Esophagus muscularis mucosa (tissue), 3 donors: Measurements from ENCODE around the gene TARDBP.
"Not testable (repeated sequence)": the region's sequence is repeated elsewhere in the genome, so short reads cannot be mapped to it uniquely, and the experiment has no call there.

Source experiments
- CTCF ChIP-seq, 3 experiments: fragments of 200-600 bp in 2 of 3; fragments of 450-650 bp in 1 of 3; sonication (generic) in 2 of 3; IDR thresholded peaks; one replicate each; pipeline ENCODE4 v1.5.1; 2017 to 2019; ENCODE audit warnings: antibody characterized with exemption in 3 of 3, mild to moderate bottlenecking in 2 of 3, moderate library complexity in 1 of 3
- EP300 ChIP-seq: sonication (generic); formaldehyde crosslinking; IDR thresholded peaks from one replicate; pipeline ENCODE4 v1.6.1; 2017; ENCODE audit warnings: antibody characterized with exemption

- TF ChIP-seq EP300; CTCF (IDR thresholded peaks at IDR 0.05): not testable (repeated sequence)
These were observed 60.9 kb downstream of the TARDBP start for GRCh38 chr1:11073398-11073797.
